IPS-11a (cell line): ENCODE measurements around the gene DRGX.

Experiments used
- H3K4me3 ChIP-seq: one replicate; pipeline ENCODE4 v1.5.1; 2013; ENCODE audit warnings: low read depth, low read length, control low read depth

DRGX gene

GRCh38 chr10:49348593-49348992 is 47.3 kb downstream of the DRGX start:
- H3K4me3 ChIP-seq = no peak overlapping the region

DNA sequence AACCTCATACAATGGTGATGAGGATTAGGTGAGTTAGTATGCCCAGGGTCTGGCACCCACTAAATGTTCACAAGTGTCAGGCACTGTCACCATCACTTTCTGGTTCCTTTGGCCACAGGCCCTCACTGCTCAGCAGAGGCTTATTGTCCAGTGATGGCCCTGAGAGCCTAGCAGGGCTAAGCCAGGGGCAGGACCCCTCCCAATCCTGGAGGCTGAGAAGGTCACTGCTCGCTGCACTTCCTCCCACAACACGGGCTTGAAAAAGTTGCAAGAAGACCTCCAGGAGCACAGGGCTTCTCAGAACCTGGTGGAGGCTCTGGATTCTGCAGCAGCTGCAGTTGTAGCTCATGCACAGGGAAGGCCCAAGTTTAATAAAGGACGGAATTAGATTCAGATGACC is 48.1 kb downstream of the DRGX start:
- H3K4me3 ChIP-seq = no peak overlapping the region

DNA sequence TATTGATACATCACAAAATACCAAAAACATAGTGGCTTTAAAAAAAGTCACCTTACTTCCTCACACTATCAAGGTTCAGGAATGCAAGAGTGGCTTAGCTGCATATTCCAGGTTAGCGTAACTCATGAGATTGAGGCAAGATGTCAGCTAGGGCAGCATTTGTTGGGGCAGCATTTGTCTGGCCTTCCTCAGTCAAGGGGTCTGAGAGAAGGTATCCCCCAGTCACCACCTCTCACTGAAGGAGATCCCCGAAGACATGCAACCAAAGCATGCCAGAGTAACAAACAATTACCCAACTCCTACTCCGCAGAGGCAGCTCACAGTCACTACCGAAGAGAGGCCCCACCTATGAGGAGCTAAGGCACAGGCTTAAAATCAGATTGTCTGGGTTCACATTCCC is 48.5 kb downstream of the DRGX start:
- no peak overlapping the region for H3K4me3 ChIP-seq

- no peak overlapping the region for H3K4me3 ChIP-seq
Observed at GRCh38 chr10:49344840-49345239, 51.0 kb downstream of the DRGX start.

DNA sequence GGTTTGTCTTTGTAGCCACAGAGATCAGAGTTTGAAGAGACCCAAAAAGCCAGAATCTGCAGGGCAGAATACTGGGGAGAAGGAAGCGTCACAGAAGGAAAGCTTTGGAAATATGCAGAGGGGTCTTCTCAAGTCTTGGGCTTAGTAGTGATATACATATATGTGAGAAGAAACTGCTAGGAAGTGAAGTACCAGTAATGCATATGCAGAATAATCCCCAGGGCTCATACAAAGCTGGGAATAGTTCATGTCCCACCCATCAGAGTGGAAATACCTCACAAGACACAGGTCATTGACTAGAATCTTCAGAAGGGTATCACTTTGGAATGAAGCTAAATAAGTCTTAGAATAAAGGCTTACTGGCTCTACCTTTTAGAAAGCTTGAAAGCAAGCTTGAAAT is 57.3 kb downstream of the DRGX start:
- no peak overlapping the region for H3K4me3 ChIP-seq

- H3K4me3 ChIP-seq = no peak overlapping the region
Observed at GRCh38 chr10:49335364-49335972, 60.4 kb downstream of the DRGX start.

DNA sequence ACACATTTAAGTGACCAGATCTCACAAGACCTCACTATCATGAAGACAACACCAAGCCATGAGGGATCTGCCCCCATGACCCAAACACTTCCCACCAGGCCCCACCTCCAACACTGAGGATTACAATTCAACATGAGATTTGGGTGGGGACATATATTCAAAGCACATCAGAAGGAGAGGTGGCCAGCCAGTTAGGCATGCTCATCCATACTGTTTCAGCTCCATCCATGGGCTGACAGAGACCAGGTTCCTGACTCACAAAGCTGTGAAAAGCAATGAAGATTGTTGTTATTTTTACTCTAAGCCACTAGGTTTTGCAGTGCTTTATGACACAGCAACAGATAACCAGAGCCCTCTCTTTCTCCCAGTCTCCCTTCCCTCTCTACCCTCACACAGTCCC is 60.9 kb downstream of the DRGX start:
- no peak overlapping the region for H3K4me3 ChIP-seq

DNA sequence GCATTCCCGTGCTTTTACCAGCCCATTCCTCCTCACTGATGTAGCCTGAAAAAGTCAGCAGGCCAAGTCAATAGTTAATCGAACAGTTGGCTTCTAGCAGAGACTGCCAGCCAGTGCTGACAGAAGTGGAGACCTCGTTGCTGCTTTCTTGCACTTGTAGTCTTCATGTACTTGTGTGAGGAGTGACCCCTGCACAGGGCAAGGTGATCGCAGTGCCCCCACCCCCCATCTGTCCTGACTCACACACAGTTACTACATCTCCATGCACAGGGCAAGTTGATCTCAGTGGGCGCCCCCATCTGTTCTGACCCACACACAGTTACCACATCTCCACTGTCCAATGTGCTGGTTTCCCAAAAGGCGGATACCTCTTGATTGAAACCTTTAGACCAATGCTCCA is 62.7 kb downstream of the DRGX start:
- no peak overlapping the region for H3K4me3 ChIP-seq

DNA sequence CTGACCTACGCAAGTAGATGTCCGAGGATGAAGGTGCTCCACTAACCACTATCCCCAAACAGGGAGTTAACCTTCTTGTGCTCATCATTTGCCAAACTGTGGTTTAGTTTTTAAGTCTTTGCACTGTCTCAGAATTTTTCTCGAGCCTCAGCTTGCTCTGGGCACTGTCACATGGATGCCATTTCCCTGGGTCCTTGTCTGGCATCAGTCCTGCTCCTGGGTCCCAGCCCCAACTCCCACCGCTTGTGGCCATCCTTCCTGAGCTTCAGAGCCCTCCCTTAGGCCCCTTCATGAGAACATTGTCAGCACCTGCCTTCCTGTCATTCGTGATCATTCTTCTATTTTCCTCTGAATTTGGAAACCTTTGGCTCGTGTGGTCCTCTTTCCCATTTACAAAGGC is 63.1 kb downstream of the DRGX start:
- no peak overlapping the region for H3K4me3 ChIP-seq

DNA sequence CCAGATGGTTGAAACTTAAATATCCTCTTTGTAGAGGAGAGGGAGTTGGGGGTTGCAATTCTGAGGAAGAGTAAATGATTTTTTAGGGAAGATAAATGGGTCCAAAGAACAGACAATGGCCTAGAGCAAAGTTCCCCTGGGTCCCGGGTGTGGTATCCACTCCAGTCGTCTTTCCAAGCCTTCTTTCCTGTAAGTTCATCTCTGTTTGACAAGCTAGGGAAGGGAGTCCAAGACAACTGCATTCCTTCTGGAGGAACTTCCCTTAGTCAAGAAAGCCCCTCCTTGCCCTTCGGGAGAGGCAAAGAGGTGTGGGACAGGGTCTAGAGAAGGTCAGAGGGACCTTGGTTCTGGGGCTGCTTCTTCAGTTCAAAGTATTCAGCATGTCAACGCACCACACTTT is 63.6 kb downstream of the DRGX start:
- H3K4me3 ChIP-seq = no peak overlapping the region

- H3K4me3 ChIP-seq = no peak overlapping the region
Observed at GRCh38 chr10:49331431-49331830, 64.5 kb downstream of the DRGX start.

DNA sequence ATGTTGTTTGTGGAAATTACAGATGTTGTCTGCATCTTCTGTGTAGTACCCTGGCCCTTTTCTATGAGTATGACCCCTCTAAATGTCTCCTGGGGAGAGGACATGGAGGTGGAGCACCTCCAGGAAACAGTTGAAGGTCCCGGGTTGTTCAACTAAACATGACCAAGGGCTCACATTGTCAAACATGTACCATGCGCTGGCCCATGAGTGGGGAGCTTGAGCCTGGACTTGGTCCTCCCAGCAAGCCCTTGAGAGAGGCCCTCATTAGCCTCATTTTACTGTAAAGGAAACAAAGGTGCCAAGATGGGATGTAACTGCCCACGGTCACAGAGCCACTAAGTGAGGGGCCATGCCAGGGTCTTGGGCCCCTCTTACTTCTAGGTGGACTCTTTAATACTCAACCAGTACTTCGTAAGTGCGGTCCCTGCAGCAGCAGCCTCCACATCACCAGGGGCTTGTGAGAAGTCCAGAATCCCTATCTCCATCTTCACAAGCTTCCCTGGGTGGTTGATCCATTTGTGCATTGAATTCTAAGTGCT is 65.7 kb downstream of the DRGX start:
- H3K4me3 ChIP-seq = no peak overlapping the region

GRCh38 chr10:49329146-49329505 is 66.8 kb downstream of the DRGX start:
- no peak overlapping the region for H3K4me3 ChIP-seq

GRCh38 chr10:49328401-49329145 is 67.3 kb downstream of the DRGX start:
- H3K4me3 ChIP-seq = no peak overlapping the region

- H3K4me3 ChIP-seq = no peak overlapping the region
Observed at GRCh38 chr10:49327036-49327813, 68.7 kb downstream of the DRGX start.

DNA sequence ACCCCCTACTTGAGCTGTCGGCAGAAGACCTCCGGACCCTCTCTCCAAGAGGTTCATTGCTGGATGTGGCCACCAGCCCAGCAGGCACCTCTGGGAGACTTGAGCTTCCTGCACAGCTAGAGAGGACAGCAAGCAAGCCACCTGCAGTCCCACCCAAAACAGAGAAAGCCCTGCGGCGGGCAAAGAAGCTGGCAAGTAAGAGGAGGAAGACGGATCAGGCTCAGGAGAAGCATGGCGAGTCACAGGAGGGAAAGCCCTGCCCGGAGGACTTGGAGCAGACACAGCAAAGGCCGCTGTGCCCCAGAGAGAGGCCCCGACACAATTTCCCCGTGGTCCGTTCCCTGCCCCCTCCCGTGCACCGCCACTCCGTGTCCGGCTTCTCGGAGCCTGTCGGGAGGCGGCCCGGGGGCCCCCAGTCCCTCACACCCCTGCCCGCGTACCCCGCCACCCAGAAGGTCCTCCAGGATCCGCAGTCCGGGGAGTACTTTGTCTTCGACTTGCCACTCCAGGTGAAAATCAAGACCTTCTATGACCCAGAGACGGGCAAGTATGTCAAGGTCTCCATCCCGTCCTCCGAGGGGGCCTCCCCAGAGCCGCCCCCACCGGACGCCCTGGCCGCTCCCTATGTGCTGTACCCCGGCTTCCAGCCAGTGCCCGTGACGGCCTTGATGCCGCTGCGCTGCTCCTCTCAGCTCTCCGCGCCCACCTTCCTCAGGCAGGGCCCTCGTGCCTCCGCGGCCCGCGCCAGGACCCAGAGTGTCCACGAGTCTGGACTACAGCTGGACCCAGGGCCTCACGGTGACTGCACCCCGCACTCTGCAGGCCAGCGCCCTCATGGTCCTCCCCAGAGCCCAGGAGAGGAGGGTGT is 69.7 kb downstream of the DRGX start:
- H3K4me3 ChIP-seq = no peak overlapping the region

DNA sequence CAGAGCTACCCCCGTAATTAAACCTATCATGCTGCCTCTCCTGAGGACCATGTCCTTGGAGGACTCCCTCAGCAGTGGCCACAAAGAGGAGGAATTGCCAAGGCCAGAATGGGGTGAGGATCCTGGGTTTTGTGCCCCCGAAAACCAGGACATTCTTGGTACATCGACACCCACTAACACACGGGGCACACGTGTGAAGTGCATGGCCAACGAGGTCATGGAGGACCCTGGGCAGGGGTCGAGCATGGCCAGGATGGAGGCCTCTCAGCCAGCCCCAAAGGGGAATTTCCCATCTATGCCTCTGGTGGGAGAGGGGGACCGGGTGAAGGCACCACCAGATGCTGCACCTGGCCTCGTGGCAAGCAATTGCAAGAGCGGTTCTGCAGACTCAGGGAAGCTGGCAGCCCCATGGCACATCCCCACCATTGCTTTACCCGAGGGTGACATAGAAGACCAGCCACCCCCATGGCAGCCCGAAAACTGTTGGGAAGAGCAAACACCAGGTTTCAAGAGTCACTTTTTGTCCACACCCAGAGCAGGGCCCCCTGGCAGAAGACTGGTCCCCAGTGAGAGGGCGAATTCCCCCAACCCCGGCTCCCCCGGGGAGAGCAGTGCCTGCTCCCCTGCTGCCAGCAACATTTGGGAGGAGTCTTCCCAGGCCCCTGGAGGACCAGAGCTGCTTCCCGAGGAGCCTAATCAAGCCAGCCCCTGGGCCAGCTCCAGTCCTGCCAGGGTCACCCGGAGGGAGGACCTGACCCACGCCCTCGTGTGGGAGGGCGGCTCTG is 70.6 kb downstream of the DRGX start:
- H3K4me3 ChIP-seq = no peak overlapping the region

DNA sequence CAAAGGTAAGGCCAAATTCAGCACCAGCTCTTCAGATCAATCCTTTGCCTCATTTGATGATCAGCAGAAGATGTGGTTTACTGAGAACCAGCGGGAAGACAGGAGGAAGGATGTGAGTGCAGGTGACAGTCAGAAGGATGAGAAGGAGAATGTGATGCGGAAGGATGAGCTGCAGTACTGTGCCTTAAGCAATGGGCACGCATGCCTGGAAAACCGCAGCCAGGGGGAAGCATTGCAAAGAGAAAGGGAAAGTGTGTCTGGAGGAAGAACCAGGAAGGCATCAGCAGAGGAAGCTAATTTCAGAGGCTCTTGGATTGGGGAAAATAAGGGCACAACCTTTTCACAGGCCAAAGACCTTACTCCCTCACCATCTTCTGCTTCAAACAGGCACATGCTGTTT is 71.2 kb downstream of the DRGX start:
- no peak overlapping the region for H3K4me3 ChIP-seq

DNA sequence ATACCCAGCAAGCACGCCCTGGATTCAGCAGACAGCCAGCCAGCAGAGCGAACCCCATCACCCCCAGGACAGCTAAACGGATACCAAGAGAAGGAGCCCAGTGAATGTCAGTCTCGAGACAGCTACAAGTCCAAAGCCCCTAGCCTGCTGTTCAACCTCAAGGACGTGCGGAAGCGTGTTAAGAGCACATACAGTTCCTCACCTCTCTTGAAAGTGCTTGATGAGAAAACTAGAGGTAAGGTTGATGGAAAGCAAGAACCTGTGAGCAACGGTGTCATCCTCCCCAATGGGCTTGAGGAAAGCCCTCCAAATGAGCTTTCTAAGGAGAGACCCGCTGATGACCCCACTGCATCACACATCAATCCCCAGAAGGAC is 72.0 kb downstream of the DRGX start:
- no peak overlapping the region for H3K4me3 ChIP-seq

DNA sequence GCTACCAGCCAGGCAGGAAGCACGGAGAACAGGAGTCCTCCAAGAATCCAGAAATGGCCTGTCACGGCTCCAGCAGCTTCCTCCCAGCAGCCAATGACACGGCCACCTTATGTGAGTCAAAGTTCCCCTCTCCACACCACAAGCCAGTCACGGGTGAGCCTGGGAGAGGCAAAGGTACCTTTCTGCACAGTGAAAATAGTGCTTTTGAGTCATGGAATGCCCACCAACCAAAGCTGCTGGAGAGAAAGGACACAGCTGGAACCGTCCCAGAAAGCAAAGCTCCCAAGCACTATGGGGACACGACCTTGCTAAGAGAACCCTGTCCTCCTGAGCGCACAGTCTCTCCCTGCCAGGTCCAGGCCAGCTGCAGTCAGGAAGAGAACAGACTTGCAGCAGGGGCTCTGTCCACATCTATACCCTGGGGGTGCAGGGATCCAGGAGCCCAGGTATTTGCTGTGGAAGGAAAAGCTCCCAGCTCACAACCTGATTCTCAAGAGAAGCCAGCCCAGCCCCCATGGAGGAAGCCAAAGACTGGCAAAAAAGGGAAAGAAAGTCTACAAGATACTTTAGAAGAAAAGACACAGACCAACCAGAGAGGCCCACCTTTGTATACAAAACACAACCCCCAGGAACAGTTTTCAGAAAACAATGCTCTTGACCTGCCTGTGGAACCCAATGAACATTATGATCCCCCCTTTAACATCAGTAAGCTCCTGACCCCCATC is 72.6 kb downstream of the DRGX start:
- H3K4me3 ChIP-seq = no peak overlapping the region
